NCI-H82 treated with DMSO at 0.1 percent for 48 hours (cell line): ENCODE results near the gene CPNE9.

Experiments used
- DNase-seq: peaks from one replicate; lab custom pipeline; 2025; ENCODE audit not compliant: unreplicated experiment; lab: John Stamatoyannopoulos, UW

Gene CPNE9

GRCh38 chr3:9686703-9687102 lies 16.9 kb upstream of the CPNE9 start:
- DNase-seq, result no peak

- DNase-seq, result no peak
Measured at GRCh38 chr3:9687514-9687913, 16.1 kb upstream of the CPNE9 start.

GRCh38 chr3:9688961-9689360 lies 14.7 kb upstream of the CPNE9 start:
- no peak for DNase-seq

- no peak for DNase-seq
Measured at GRCh38 chr3:9689757-9690156, 13.9 kb upstream of the CPNE9 start.

GRCh38 chr3:9690451-9691450 lies 12.9 kb upstream of the CPNE9 start:
- no peak for DNase-seq

- no peak for DNase-seq
Measured at GRCh38 chr3:9691636-9692035, 12.0 kb upstream of the CPNE9 start.

GRCh38 chr3:9692416-9692815 lies 11.2 kb upstream of the CPNE9 start:
- DNase-seq, result no peak

GRCh38 chr3:9695345-9695744 lies 8.3 kb upstream of the CPNE9 start:
- peak; percentile 45 for DNase-seq

GRCh38 chr3:9695746-9696145 lies 7.9 kb upstream of the CPNE9 start:
- DNase-seq, result no peak

GRCh38 chr3:9696480-9697220 lies 7.0 kb upstream of the CPNE9 start:
- no peak for DNase-seq

GRCh38 chr3:9697892-9698291 lies 5.7 kb upstream of the CPNE9 start:
- no peak for DNase-seq

GRCh38 chr3:9698293-9698692 lies 5.3 kb upstream of the CPNE9 start:
- no peak for DNase-seq

GRCh38 chr3:9700536-9700935 lies 3.1 kb upstream of the CPNE9 start:
- no peak for DNase-seq

- DNase-seq, result no peak
Measured at GRCh38 chr3:9701006-9701405, 2.6 kb upstream of the CPNE9 start.

GRCh38 chr3:9701711-9702110 lies 1.9 kb upstream of the CPNE9 start:
- DNase-seq, result no peak

- DNase-seq, result no peak
Measured at GRCh38 chr3:9703240-9703639, 393 bp upstream of the CPNE9 start.

GRCh38 chr3:9704347-9705322 lies 1.0 kb downstream of the CPNE9 start:
- DNase-seq, result peak; percentile 29

- no peak for DNase-seq
Measured at GRCh38 chr3:9710174-9710739, 6.6 kb downstream of the CPNE9 start.

- DNase-seq, result no peak
Measured at GRCh38 chr3:9712415-9712814, 8.8 kb downstream of the CPNE9 start.

- DNase-seq, result no peak
Measured at GRCh38 chr3:9713142-9713541, 9.5 kb downstream of the CPNE9 start.

- no peak for DNase-seq
Measured at GRCh38 chr3:9715136-9715535, 11.5 kb downstream of the CPNE9 start.
